ENCODE data around the gene ROR1.

ROR1 gene

GRCh38 chr1:63790989-63791388 lies 17.2 kb downstream of the ROR1 start:
- TF ChIP-seq SIN3A (IDR thresholded peaks at IDR 0.05; ENCODE audit: borderline replicate concordance, insufficient read depth, low read length) (no peak), TAF1 (IDR thresholded peaks at IDR 0.05; ENCODE audit: borderline replicate concordance, insufficient read depth, low read length) (no peak), POLR2AphosphoS5 (IDR thresholded peaks at IDR 0.05; ENCODE audit: low read depth, low read length) (no peak), FOXP2 (optimal IDR thresholded peaks at IDR 0.05; ENCODE audit: borderline replicate concordance, extremely low read depth, extremely low read length, insufficient read depth) (no peak)
- TF ChIP-seq, protein P1, sequence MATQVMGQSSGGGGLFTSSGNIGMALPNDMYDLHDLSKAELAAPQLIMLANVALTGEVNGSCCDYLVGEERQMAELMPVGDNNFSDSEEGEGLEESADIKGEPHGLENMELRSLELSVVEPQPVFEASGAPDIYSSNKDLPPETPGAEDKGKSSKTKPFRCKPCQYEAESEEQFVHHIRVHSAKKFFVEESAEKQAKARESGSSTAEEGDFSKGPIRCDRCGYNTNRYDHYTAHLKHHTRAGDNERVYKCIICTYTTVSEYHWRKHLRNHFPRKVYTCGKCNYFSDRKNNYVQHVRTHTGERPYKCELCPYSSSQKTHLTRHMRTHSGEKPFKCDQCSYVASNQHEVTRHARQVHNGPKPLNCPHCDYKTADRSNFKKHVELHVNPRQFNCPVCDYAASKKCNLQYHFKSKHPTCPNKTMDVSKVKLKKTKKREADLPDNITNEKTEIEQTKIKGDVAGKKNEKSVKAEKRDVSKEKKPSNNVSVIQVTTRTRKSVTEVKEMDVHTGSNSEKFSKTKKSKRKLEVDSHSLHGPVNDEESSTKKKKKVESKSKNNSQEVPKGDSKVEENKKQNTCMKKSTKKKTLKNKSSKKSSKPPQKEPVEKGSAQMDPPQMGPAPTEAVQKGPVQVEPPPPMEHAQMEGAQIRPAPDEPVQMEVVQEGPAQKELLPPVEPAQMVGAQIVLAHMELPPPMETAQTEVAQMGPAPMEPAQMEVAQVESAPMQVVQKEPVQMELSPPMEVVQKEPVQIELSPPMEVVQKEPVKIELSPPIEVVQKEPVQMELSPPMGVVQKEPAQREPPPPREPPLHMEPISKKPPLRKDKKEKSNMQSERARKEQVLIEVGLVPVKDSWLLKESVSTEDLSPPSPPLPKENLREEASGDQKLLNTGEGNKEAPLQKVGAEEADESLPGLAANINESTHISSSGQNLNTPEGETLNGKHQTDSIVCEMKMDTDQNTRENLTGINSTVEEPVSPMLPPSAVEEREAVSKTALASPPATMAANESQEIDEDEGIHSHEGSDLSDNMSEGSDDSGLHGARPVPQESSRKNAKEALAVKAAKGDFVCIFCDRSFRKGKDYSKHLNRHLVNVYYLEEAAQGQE (IDR thresholded peaks at IDR 0.05; ENCODE audit: insufficient read depth in 1 of 2, low read depth in 2 of 2, low read length in 2 of 2) = no peak

DNA sequence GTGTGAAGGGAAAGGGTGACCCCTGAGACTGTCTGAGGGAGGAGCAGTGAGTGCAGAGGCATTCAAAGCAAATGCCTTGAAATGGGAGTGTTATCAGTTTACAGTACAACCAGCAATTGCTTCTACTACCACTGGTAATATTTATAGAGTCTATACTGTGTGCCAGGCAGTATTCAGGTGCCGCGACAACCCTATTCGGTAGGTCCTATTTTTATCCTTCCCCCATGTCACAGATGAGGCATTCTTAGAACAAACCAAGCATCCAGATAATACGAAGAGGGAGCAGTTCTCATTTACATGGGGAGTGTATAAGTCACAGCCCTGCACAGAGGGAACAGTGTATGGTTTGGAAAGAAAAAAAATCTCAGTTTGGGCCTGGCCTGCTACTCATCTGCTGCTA lies 18.3 kb downstream of the ROR1 start:
- TF ChIP-seq FOXP2 (optimal IDR thresholded peaks at IDR 0.05; ENCODE audit: borderline replicate concordance, extremely low read depth, extremely low read length, insufficient read depth) (no peak), TAF1 (IDR thresholded peaks at IDR 0.05; ENCODE audit: borderline replicate concordance, insufficient read depth, low read length) (no peak), SIN3A (IDR thresholded peaks at IDR 0.05; ENCODE audit: borderline replicate concordance, insufficient read depth, low read length) (no peak), POLR2AphosphoS5 (IDR thresholded peaks at IDR 0.05; ENCODE audit: low read depth, low read length) (no peak)
- TF ChIP-seq, protein P1 (IDR thresholded peaks at IDR 0.05; ENCODE audit: insufficient read depth in 1 of 2, low read depth in 2 of 2, low read length in 2 of 2) = no peak

- TF ChIP-seq, protein P1 (IDR thresholded peaks at IDR 0.05; ENCODE audit: insufficient read depth in 1 of 2, low read depth in 2 of 2, low read length in 2 of 2) = no peak
- TF ChIP-seq TAF1 (IDR thresholded peaks at IDR 0.05; ENCODE audit: borderline replicate concordance, insufficient read depth, low read length) (no peak), FOXP2 (optimal IDR thresholded peaks at IDR 0.05; ENCODE audit: borderline replicate concordance, extremely low read depth, extremely low read length, insufficient read depth) (no peak), POLR2AphosphoS5 (IDR thresholded peaks at IDR 0.05; ENCODE audit: low read depth, low read length) (no peak), SIN3A (IDR thresholded peaks at IDR 0.05; ENCODE audit: borderline replicate concordance, insufficient read depth, low read length) (no peak)
These were observed 20.0 kb downstream of the ROR1 start for GRCh38 chr1:63793741-63794240.

DNA sequence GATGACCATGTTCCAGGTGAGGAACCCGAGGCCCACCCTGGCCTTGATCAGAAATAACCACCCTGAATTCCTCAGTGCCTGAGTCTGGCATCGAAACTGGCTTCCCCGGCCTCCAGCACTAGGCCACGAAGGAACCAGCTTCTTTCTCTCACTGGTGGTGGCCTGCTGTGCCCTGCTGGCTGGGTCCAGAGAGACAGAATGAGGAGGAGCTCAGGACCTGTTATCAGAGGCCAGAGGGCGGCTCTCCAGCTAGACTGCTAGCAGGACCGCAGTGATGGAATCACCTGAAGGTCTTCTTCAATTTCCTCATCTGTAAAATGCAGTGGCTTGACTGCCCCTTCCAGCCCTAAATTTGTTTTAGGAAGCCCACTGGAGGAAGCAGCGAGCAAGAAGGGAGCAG lies 20.5 kb downstream of the ROR1 start:
- TF ChIP-seq, protein P1 (IDR thresholded peaks at IDR 0.05; ENCODE audit: insufficient read depth in 1 of 2, low read depth in 2 of 2, low read length in 2 of 2) = no peak
- TF ChIP-seq TAF1 (IDR thresholded peaks at IDR 0.05; ENCODE audit: borderline replicate concordance, insufficient read depth, low read length) (no peak), SIN3A (IDR thresholded peaks at IDR 0.05; ENCODE audit: borderline replicate concordance, insufficient read depth, low read length) (no peak), POLR2AphosphoS5 (IDR thresholded peaks at IDR 0.05; ENCODE audit: low read depth, low read length) (no peak), FOXP2 (optimal IDR thresholded peaks at IDR 0.05; ENCODE audit: borderline replicate concordance, extremely low read depth, extremely low read length, insufficient read depth) (no peak)
